Measurements from ENCODE around the gene NKX2-4.
"Not testable (repeated sequence)": the region's sequence is repeated elsewhere in the genome, so short reads cannot be mapped to it uniquely, and the experiment has no call there.

NKX2-4 gene

GRCh38 chr20:21397341-21398108, at the start of gene NKX2-4:
Gene NKX2-4, minus strand, starts transcription at chr20:21397526. Its CDS starts 127 bp downstream, at chr20:21397399.
- in situ Hi-C loops (cut with MboI; ENCODE audit: low sequenced_read_pairs): no loop called here

- in situ Hi-C loops (cut with MboI; ENCODE audit: low sequenced_read_pairs): no loop called here
Observed at GRCh38 chr20:21437816-21438215, 40.5 kb upstream of the NKX2-4 start.

- in situ Hi-C loops (cut with MboI; ENCODE audit: low sequenced_read_pairs): no loop called here
Observed at GRCh38 chr20:21437248-21437647, 39.9 kb upstream of the NKX2-4 start.

GRCh38 chr20:21436205-21436604, 38.9 kb upstream of the NKX2-4 start:
- in situ Hi-C loops (cut with MboI; ENCODE audit: low sequenced_read_pairs): no loop called here

- in situ Hi-C loops (cut with MboI; ENCODE audit: low sequenced_read_pairs): no loop called here
Observed at GRCh38 chr20:21435576-21435975, 38.2 kb upstream of the NKX2-4 start.

- in situ Hi-C loops (cut with MboI; ENCODE audit: low sequenced_read_pairs): no loop called here
Observed at GRCh38 chr20:21433329-21433890, 36.1 kb upstream of the NKX2-4 start.

- in situ Hi-C loops (cut with MboI; ENCODE audit: low sequenced_read_pairs): no loop called here
Observed at GRCh38 chr20:21432911-21433310, 35.6 kb upstream of the NKX2-4 start.

- in situ Hi-C loops (cut with MboI; ENCODE audit: low sequenced_read_pairs): no loop called here
Observed at GRCh38 chr20:21430020-21430419, 32.7 kb upstream of the NKX2-4 start.

- in situ Hi-C loops (cut with MboI; ENCODE audit: low sequenced_read_pairs): no loop called here
Observed at GRCh38 chr20:21424846-21425245, 27.5 kb upstream of the NKX2-4 start.

- in situ Hi-C loops (cut with MboI; ENCODE audit: low sequenced_read_pairs): not testable (repeated sequence)
Observed at GRCh38 chr20:21423712-21424111, 26.4 kb upstream of the NKX2-4 start.

GRCh38 chr20:21421601-21422236, 24.4 kb upstream of the NKX2-4 start:
- in situ Hi-C loops (cut with MboI; ENCODE audit: low sequenced_read_pairs): no loop called here

- in situ Hi-C loops (cut with MboI; ENCODE audit: low sequenced_read_pairs): not testable (repeated sequence)
Observed at GRCh38 chr20:21419147-21419546, 21.8 kb upstream of the NKX2-4 start.

GRCh38 chr20:21413996-21414395, 16.7 kb upstream of the NKX2-4 start:
- in situ Hi-C loops (cut with MboI; ENCODE audit: low sequenced_read_pairs): not testable (repeated sequence)

GRCh38 chr20:21411725-21412124, 14.4 kb upstream of the NKX2-4 start:
- in situ Hi-C loops (cut with MboI; ENCODE audit: low sequenced_read_pairs): no loop called here

- in situ Hi-C loops (cut with MboI; ENCODE audit: low sequenced_read_pairs): no loop called here
Observed at GRCh38 chr20:21399005-21399475, 1.7 kb upstream of the NKX2-4 start.

GRCh38 chr20:21398109-21399004, 1.0 kb upstream of the NKX2-4 start:
- in situ Hi-C loops (cut with MboI; ENCODE audit: low sequenced_read_pairs): no loop called here

- in situ Hi-C loops (cut with MboI; ENCODE audit: low sequenced_read_pairs): no loop called here
Observed at GRCh38 chr20:21396599-21397340, 556 bp downstream of the NKX2-4 start.

- in situ Hi-C loops (cut with MboI; ENCODE audit: low sequenced_read_pairs): no loop called here
Observed at GRCh38 chr20:21395666-21396598, 1.4 kb downstream of the NKX2-4 start.

- in situ Hi-C loops (cut with MboI; ENCODE audit: low sequenced_read_pairs): no loop called here
Observed at GRCh38 chr20:21395051-21395665, 2.2 kb downstream of the NKX2-4 start.
